ENCODE results near the gene RABIF. TPM values are rescaled to one million over a fixed set of nuclear protein-coding genes. Genes with fewer than 3 reads are reported as not detected.

The RABIF gene
- total and polyA plus RNA-seq, 2 donors (not counting 1 experiment from before 2014, with no cell fraction given): 8.2 to 14.2 TPM

- no peak overlapping the region for H3K27ac Mint-ChIP-seq
- Histone ChIP-seq H3K4me2 (replicated peaks; ENCODE audit: low read depth, low read length, poor library complexity, severe bottlenecking) (no peak overlapping the region), H3K27me3 (replicated peaks in 1 of 4; ENCODE audit: control extremely low read depth in 1 of 4, control insufficient read depth in 3 of 4, insufficient read depth in 4 of 4, low read length in 3 of 4) (no peaks in the 10 kb centered on the region), H3K79me2 (ENCODE audit: control insufficient read depth, insufficient read depth, low read length) (no peaks in the 10 kb centered on the region), H3K9me3 (ENCODE audit: control extremely low read depth in 1 of 3, control insufficient read depth in 2 of 3, insufficient read depth in 1 of 3, low read length in 2 of 3) (no peaks in the 10 kb centered on the region), H3K36me3 (replicated peaks in 1 of 2; ENCODE audit: control extremely low read depth in 1 of 2, control insufficient read depth in 1 of 2, extremely low read depth in 1 of 2, insufficient read depth in 2 of 2, low read length in 1 of 2) (peaks cover 19 to 66% of the 10 kb centered on the region in 2 experiments), H3K27ac (ENCODE audit: low read length in 2 of 2) (no peak overlapping the region), H3K4me3 (ENCODE audit: control extremely low read depth in 1 of 5, extremely low read depth in 1 of 5, insufficient read depth in 1 of 5, low read depth in 2 of 5, low read length in 4 of 5) (no peak overlapping the region), H3K4me1 (ENCODE audit: control insufficient read depth in 2 of 2, insufficient read depth in 2 of 2, low read length in 2 of 2) (no peaks in the 10 kb centered on the region), H2AFZ (ENCODE audit: insufficient read depth, low read depth, low read length, poor library complexity, severe bottlenecking) (no peak overlapping the region), H4K20me1 (ENCODE audit: control insufficient read depth, insufficient read depth, low read length, poor library complexity, severe bottlenecking) (no peaks in the 10 kb centered on the region), H3K9ac (ENCODE audit: low read length) (no peak overlapping the region)
- no peaks in the 10 kb centered on the region for H3K9me3 Mint-ChIP-seq (ENCODE audit: insufficient read depth)
- intact Hi-C loops (cut with micrococcal nuclease): no loop called here
- ChIA-PET POLR2A (no interaction called here), CTCF (no interaction called here)
- no peak for TF ChIP-seq CTCF (IDR thresholded peaks at IDR 0.05)
- TF ChIP-seq EZH2 (IDR thresholded peaks at IDR 0.05; ENCODE audit: borderline replicate concordance, insufficient read depth, low read depth, low read length, poor library complexity, severe bottlenecking): no peak
- no peaks in the 10 kb centered on the region for H3K4me1 Mint-ChIP-seq
- no peaks in the 10 kb centered on the region for H3K27me3 Mint-ChIP-seq
- ATAC-seq (ENCODE audit: low read depth) (no peak), DNase-seq (no peak)
- no peak overlapping the region for H3K4me3 Mint-ChIP-seq
- WGBS (ENCODE audit: insufficient coverage): no CpG with 5 or more reads among the region's 1 CpG
Observed at GRCh38 chr1:202909494-202909893, 20.5 kb upstream of the RABIF start.

GRCh38 chr1:202908998-202909397 is 20.0 kb upstream of the RABIF start:
- no peaks in the 10 kb centered on the region for H3K4me1 Mint-ChIP-seq
- no peak overlapping the region for H3K27ac Mint-ChIP-seq
- H3K27me3 ChIP-seq (replicated peaks in 1 of 4; ENCODE audit: control extremely low read depth in 1 of 4, control insufficient read depth in 3 of 4, insufficient read depth in 4 of 4, low read length in 3 of 4): no peaks in the 10 kb centered on the region
- intact Hi-C loops (cut with micrococcal nuclease): no loop called here
- TF ChIP-seq CTCF (IDR thresholded peaks at IDR 0.05) (no peak), EZH2 (IDR thresholded peaks at IDR 0.05; ENCODE audit: borderline replicate concordance, insufficient read depth, low read depth, low read length, poor library complexity, severe bottlenecking) (no peak)
- POLR2A ChIA-PET: no interaction called here
- H3K4me2 ChIP-seq (replicated peaks; ENCODE audit: low read depth, low read length, poor library complexity, severe bottlenecking): no peak overlapping the region
- H3K36me3 ChIP-seq (replicated peaks in 1 of 2; ENCODE audit: control extremely low read depth in 1 of 2, control insufficient read depth in 1 of 2, extremely low read depth in 1 of 2, insufficient read depth in 2 of 2, low read length in 1 of 2): peaks cover 21 to 65% of the 10 kb centered on the region in 2 experiments
- no peaks in the 10 kb centered on the region for H3K9me3 Mint-ChIP-seq (ENCODE audit: insufficient read depth)
- H3K27ac ChIP-seq (ENCODE audit: low read length in 2 of 2): no peak overlapping the region
- H3K9ac ChIP-seq (ENCODE audit: low read length): no peak overlapping the region
- no peaks in the 10 kb centered on the region for H3K4me1 ChIP-seq (ENCODE audit: control insufficient read depth in 2 of 2, insufficient read depth in 2 of 2, low read length in 2 of 2)
- H3K27me3 Mint-ChIP-seq: no peaks in the 10 kb centered on the region
- ATAC-seq (ENCODE audit: low read depth): no peak
- H4K20me1 ChIP-seq (ENCODE audit: control insufficient read depth, insufficient read depth, low read length, poor library complexity, severe bottlenecking): no peaks in the 10 kb centered on the region
- no peaks in the 10 kb centered on the region for H3K9me3 ChIP-seq (ENCODE audit: control extremely low read depth in 1 of 3, control insufficient read depth in 2 of 3, insufficient read depth in 1 of 3, low read length in 2 of 3)
- no peak overlapping the region for H3K4me3 Mint-ChIP-seq
- CTCF ChIA-PET: no interaction called here
- WGBS (ENCODE audit: insufficient coverage): 100% methylated on average over 2 of the region's 6 CpGs
- DNase-seq: no peak
- H2AFZ ChIP-seq (ENCODE audit: insufficient read depth, low read depth, low read length, poor library complexity, severe bottlenecking): no peak overlapping the region
- no peak overlapping the region for H3K4me3 ChIP-seq (ENCODE audit: control extremely low read depth in 1 of 5, extremely low read depth in 1 of 5, insufficient read depth in 1 of 5, low read depth in 2 of 5, low read length in 4 of 5)
- no peaks in the 10 kb centered on the region for H3K79me2 ChIP-seq (ENCODE audit: control insufficient read depth, insufficient read depth, low read length)

Measured in B cell (primary cell).